ENCODE measurements around the gene RNF207. TPM values are rescaled to one million over a fixed set of nuclear protein-coding genes. Genes with fewer than 3 reads are reported as not detected.

RNF207 gene
- total and polyA plus RNA-seq, 2 of the 13 experiments (the other 11 are each of a cell fraction or from before 2014, with no cell fraction given) = 9.8 to 15.9 TPM

- Histone ChIP-seq H4K20me1 (ENCODE audit: insufficient read depth, low read length) (0 out of 2 replicates have a peak, but pooled peaks cover 5% of the 10 kb centered on the region), H3K4me2 (ENCODE audit: low read depth, low read length) (peak overlapping the region; percentile 70), H3K4me1 (ENCODE audit: insufficient read depth, low read length) (peaks cover 58% of the 10 kb centered on the region), H3K4me3 (replicated peaks in 1 of 3; ENCODE audit: insufficient read depth in 1 of 3, low read depth in 2 of 3, low read length in 3 of 3) (peak overlapping the region in 1 of 3 experiments; percentile 16; a peak in 1 of 6 replicates), H3K27ac (ENCODE audit: extremely low read length, insufficient read depth, low read length) (no peak overlapping the region), H3K79me2 (ENCODE audit: insufficient read depth, low read length) (no peaks in the 10 kb centered on the region), H2AFZ (ENCODE audit: low read length) (no peak overlapping the region), H3K9ac (ENCODE audit: insufficient read depth, low read depth, low read length) (no peak overlapping the region), H3K27me3 (ENCODE audit: control insufficient read depth in 1 of 2, insufficient read depth in 2 of 2, low read length in 2 of 2) (peaks cover 11 to 37% of the 10 kb centered on the region in 2 experiments; a peak in 4 of 5 replicates), H3K36me3 (replicated peaks in 1 of 2; ENCODE audit: control insufficient read depth in 1 of 2, insufficient read depth in 2 of 2, low read length in 2 of 2) (no peaks in the 10 kb centered on the region), H3K9me3 (ENCODE audit: low read length) (no peaks in the 10 kb centered on the region)
- in situ Hi-C loops (cut with HindIII; ENCODE audit: extremely low pct_ligation_motif_present, low pct_unique_long_range_greater_than_20kb) (loop anchor here (10.0 kb wide), 1 partner anchor 174 kb away; the partner anchor contains the start of gene HES2), intact Hi-C loops (cut with micrococcal nuclease; ENCODE audit: unreplicated experiment) (loop anchor here (2.0 to 10.0 kb wide), 2 partner anchors 36 to 136 kb away; no protein-coding TSS in a partner anchor)
- TF ChIP-seq, protein P1, sequence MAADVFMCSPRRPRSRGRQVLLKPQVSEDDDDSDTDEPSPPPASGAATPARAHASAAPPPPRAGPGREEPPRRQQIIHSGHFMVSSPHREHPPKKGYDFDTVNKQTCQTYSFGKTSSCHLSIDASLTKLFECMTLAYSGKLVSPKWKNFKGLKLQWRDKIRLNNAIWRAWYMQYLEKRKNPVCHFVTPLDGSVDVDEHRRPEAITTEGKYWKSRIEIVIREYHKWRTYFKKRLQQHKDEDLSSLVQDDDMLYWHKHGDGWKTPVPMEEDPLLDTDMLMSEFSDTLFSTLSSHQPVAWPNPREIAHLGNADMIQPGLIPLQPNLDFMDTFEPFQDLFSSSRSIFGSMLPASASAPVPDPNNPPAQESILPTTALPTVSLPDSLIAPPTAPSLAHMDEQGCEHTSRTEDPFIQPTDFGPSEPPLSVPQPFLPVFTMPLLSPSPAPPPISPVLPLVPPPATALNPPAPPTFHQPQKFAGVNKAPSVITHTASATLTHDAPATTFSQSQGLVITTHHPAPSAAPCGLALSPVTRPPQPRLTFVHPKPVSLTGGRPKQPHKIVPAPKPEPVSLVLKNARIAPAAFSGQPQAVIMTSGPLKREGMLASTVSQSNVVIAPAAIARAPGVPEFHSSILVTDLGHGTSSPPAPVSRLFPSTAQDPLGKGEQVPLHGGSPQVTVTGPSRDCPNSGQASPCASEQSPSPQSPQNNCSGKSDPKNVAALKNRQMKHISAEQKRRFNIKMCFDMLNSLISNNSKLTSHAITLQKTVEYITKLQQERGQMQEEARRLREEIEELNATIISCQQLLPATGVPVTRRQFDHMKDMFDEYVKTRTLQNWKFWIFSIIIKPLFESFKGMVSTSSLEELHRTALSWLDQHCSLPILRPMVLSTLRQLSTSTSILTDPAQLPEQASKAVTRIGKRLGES (CRISPR knock-in tag; IDR thresholded peaks at IDR 0.05; ENCODE audit: borderline replicate concordance) = no peak
- no peak for TF ChIP-seq ZNF570 (CRISPR knock-in tag; IDR thresholded peaks at IDR 0.05; ENCODE audit: borderline replicate concordance)
- no peak for TF ChIP-seq TMF1 (CRISPR knock-in tag; IDR thresholded peaks at IDR 0.05; ENCODE audit: low read depth)
- TF ChIP-seq KDM6A (CRISPR knock-in tag; IDR thresholded peaks at IDR 0.05; ENCODE audit: low read depth) = no peak
- no peak for TF ChIP-seq ZNF264 (CRISPR knock-in tag; IDR thresholded peaks at IDR 0.05)
- TF ChIP-seq MED1 (CRISPR knock-in tag; IDR thresholded peaks at IDR 0.05) = no peak
- TF ChIP-seq ZNF510 (CRISPR knock-in tag; IDR thresholded peaks at IDR 0.05; ENCODE audit: low read depth) = no peak
- TF ChIP-seq HNRNPK (IDR thresholded peaks at IDR 0.05; ENCODE audit: low read depth, low read length, poor library complexity, severe bottlenecking) = no peak
- TF ChIP-seq MAFG (CRISPR knock-in tag; IDR thresholded peaks at IDR 0.05) = no peak
- TF ChIP-seq ZNF276 (CRISPR knock-in tag; IDR thresholded peaks at IDR 0.05; ENCODE audit: low read depth) = no peak
- no peak for TF ChIP-seq PAF1 (CRISPR knock-in tag; IDR thresholded peaks at IDR 0.05)
- TF ChIP-seq HDAC2 (CRISPR knock-in tag; IDR thresholded peaks at IDR 0.05) = no peak
- no peak for TF ChIP-seq REL (CRISPR knock-in tag; conservative IDR thresholded peaks at IDR 0.05)
- no peak for TF ChIP-seq ZNF362 (CRISPR knock-in tag; IDR thresholded peaks at IDR 0.05; ENCODE audit: borderline replicate concordance)
- TF ChIP-seq HOXA9 (CRISPR knock-in tag; IDR thresholded peaks at IDR 0.05; ENCODE audit: borderline replicate concordance) = no peak
- TF ChIP-seq ATF7 (IDR thresholded peaks at IDR 0.05) = no peak
- no peak for TF ChIP-seq ATF7 (CRISPR knock-in tag; IDR thresholded peaks at IDR 0.05)
- POLR2A ChIA-PET = interaction anchor here (1.3 kb wide), 1 partner anchor 35 kb away, joined by 4 read pairs; no protein-coding TSS in a partner anchor
- FAIRE-seq = no peak
- CTCF ChIA-PET (ENCODE audit: low intra/inter-chr PET ratio, low total read pairs) = no interaction called here
- 64% methylated on average over 31 of the region's 33 CpGs for WGBS (ENCODE audit: low lambda C conversion rate)
- no peak for DNase-seq (ENCODE audit: low spot score)
- no TSS peak for BruUV-seq (replicated peaks)
- ATAC-seq = no peak
Measured at GRCh38 chr1:6241107-6241886, 35.4 kb downstream of the RNF207 start.
